Measurements from ENCODE around the gene PSMC5. TPM values are rescaled to one million over a fixed set of nuclear protein-coding genes. Genes with fewer than 3 reads are reported as not detected.

PSMC5 gene
- total RNA-seq, 4 donors from 2014 or later: 55.0 to 87.9 (median 80.7) TPM

GRCh38 chr17:63834431-63835166, 7.4 kb downstream of the PSMC5 start:
- Histone ChIP-seq H3K27ac (peak overlapping the region; percentile 7 to 51 (median 30)), H3K4me1 (peaks cover 29 to 80% (median 35%) of the 10 kb centered on the region in 3 donors), H3K27me3 (no peaks in the 10 kb centered on the region), H3K36me3 (peaks cover 41 to 80% (median 72%) of the 10 kb centered on the region in 3 donors), H3K9me3 (no peaks in the 10 kb centered on the region), H3K4me3 (no peak overlapping the region)
- intact Hi-C loops (cut with DNase I): no loop called here
- TF ChIP-seq POLR2A (IDR thresholded peaks at IDR 0.05): no peak
- TF ChIP-seq CTCF (IDR thresholded peaks at IDR 0.05): peak in 4 of 6 experiments; percentile 34 to 70 (median 46)
- DNase-seq: no peak
- WGBS, 2 donors: 18 to 31% methylated on average over 11 of the region's 13 CpGs

GRCh38 chr17:63835167-63835720, 8.0 kb downstream of the PSMC5 start:
- 73 to 87% methylated on average over 3 to 8 of the region's 9 CpGs for WGBS, 2 donors
- DNase-seq: no peak
- Histone ChIP-seq H3K9me3 (no peaks in the 10 kb centered on the region), H3K4me1 (peaks cover 35 to 81% (median 42%) of the 10 kb centered on the region in 3 donors), H3K36me3 (peaks cover 38 to 74% (median 66%) of the 10 kb centered on the region in 3 donors), H3K27me3 (no peaks in the 10 kb centered on the region), H3K4me3 (no peak overlapping the region), H3K27ac (peak overlapping the region in 3 of 4 donors; percentile 7 to 51 (median 36))
- TF ChIP-seq CTCF (IDR thresholded peaks at IDR 0.05): no peak
- intact Hi-C loops (cut with DNase I): no loop called here

- 86 to 96% methylated on average over 5 to 7 of the region's 7 CpGs for WGBS, 2 donors
Measured at GRCh38 chr17:63836811-63837210, 9.6 kb downstream of the PSMC5 start.

GRCh38 chr17:63837480-63837879, 10.2 kb downstream of the PSMC5 start:
- peak overlapping the region in 1 of 4 donors; percentile 95 for H3K4me3 ChIP-seq
- H3K27ac ChIP-seq: peak overlapping the region; percentile 92 to 97 (median 94)
- TF ChIP-seq POLR2A (IDR thresholded peaks at IDR 0.05): no peak
- no peak for TF ChIP-seq CTCF (IDR thresholded peaks at IDR 0.05)
- H3K27me3 ChIP-seq: no peaks in the 10 kb centered on the region
- no peak for DNase-seq
- no peaks in the 10 kb centered on the region for H3K9me3 ChIP-seq
- intact Hi-C loops (cut with DNase I): no loop called here
- peaks cover 43 to 82% (median 55%) of the 10 kb centered on the region in 3 donors for H3K4me1 ChIP-seq
- WGBS, 2 donors: 74% methylated on average over 3 to 4 of the region's 12 CpGs
- H3K36me3 ChIP-seq: peaks cover 26 to 52% (median 44%) of the 10 kb centered on the region in 3 donors

More at GRCh38 chr17:63836811-63837210, 9.6 kb downstream of the PSMC5 start:
- Histone ChIP-seq H3K36me3 (peaks cover 27 to 58% (median 51%) of the 10 kb centered on the region in 3 donors), H3K4me1 (peaks cover 43 to 82% (median 55%) of the 10 kb centered on the region in 3 donors), H3K27me3 (no peaks in the 10 kb centered on the region), H3K27ac (peak overlapping the region; percentile 92 to 97 (median 94)), H3K9me3 (no peaks in the 10 kb centered on the region), H3K4me3 (no peak overlapping the region)
- no peak for TF ChIP-seq CTCF (IDR thresholded peaks at IDR 0.05)
- TF ChIP-seq POLR2A (IDR thresholded peaks at IDR 0.05): no peak
- no peak for DNase-seq
- intact Hi-C loops (cut with DNase I): no loop called here
